OCI-LY7 (cell line): ENCODE data around the gene COL23A1. TPM values are rescaled to one million over a fixed set of nuclear protein-coding genes. Genes with fewer than 3 reads are reported as not detected.

ENCODE experiments used
- BruUV-seq: library from RNA; stranded (reverse); fragments of 400-500 nt; replicated peaks from 2 replicates; lab custom pipeline; 2021; lab: Mats Ljungman, UMichigan
- CTCF ChIA-PET: fragments of 300-600 bp; sonication (Branson Sonifier 250); formaldehyde crosslinking; loops from one replicate; lab custom pipeline; 2022; ENCODE audit warnings: antibody characterized with exemption; ENCODE audit not compliant: unreplicated experiment; lab: Charles Lee
- POLR2A ChIA-PET: fragments of 300-600 bp; sonication (Branson Sonifier 250); formaldehyde crosslinking; loops from one replicate; lab custom pipeline; 2022; ENCODE audit warnings: antibody characterized with exemption; lab: Charles Lee
- DNase-seq: peaks from one replicate; pipeline ENCODE4 v3.0.0-alpha.2; 2015; ENCODE audit warnings: low spot score
- H2AFZ ChIP-seq: fragments of 200-600 bp; sonication (generic), shearing (Covaris generic); 2 replicates; pipeline ENCODE4 v1.6.1; 2014; ENCODE audit warnings: mild to moderate bottlenecking, antibody characterized with exemption, low read length, moderate library complexity
- H3K27ac ChIP-seq: fragments of 200-600 bp; sonication (generic); 2 replicates; pipeline ENCODE4 v1.5.1; 2014; ENCODE audit warnings: mixed run types, low read depth, mild to moderate bottlenecking, moderate library complexity, low read length, inconsistent platforms; ENCODE audit not compliant: poor library complexity, severe bottlenecking
- H3K36me3 ChIP-seq: fragments of 200-600 bp; sonication (generic); 2 replicates; pipeline ENCODE4 v1.6.1; 2014; ENCODE audit warnings: mild to moderate bottlenecking, antibody characterized with exemption, low read length, moderate library complexity, mixed read lengths; ENCODE audit not compliant: insufficient read depth
- H3K4me1 ChIP-seq: fragments of 200-600 bp; sonication (generic); 2 replicates; pipeline ENCODE4 v1.5.1; 2014; ENCODE audit warnings: mild to moderate bottlenecking, low read length; ENCODE audit not compliant: insufficient read depth, poor library complexity, severe bottlenecking
- H3K4me2 ChIP-seq: fragments of 200-600 bp; sonication (generic); 2 replicates; pipeline ENCODE4 v1.6.1; 2014; ENCODE audit warnings: mild to moderate bottlenecking, low read length
- H3K4me3 ChIP-seq: fragments of 200-600 bp; sonication (generic); 2 replicates; pipeline ENCODE4 v1.5.1; 2014; ENCODE audit warnings: mild to moderate bottlenecking, low read depth, low read length; ENCODE audit not compliant: poor library complexity, severe bottlenecking
- H3K79me2 ChIP-seq: fragments of 200-600 bp; sonication (generic); 2 replicates; pipeline ENCODE4 v1.6.1; 2016; ENCODE audit warnings: low read depth, mild to moderate bottlenecking, low read length, moderate library complexity, mixed read lengths; ENCODE audit not compliant: insufficient read depth
- H3K9me2 ChIP-seq: fragments of 200-600 bp; sonication (generic); 2 replicates; pipeline ENCODE4 v1.6.1; 2016; ENCODE audit warnings: mild to moderate bottlenecking, low read length, mixed read lengths; ENCODE audit not compliant: insufficient read depth
- H3K9me3 ChIP-seq: fragments of 200-600 bp; sonication (generic); 2 replicates; pipeline ENCODE4 v1.6.1; 2014; ENCODE audit warnings: mild to moderate bottlenecking, mixed run types, low read length, mixed read lengths
- H4K20me1 ChIP-seq: fragments of 200-600 bp; sonication (generic); 2 replicates; pipeline ENCODE4 v1.6.1; 2014; ENCODE audit warnings: mild to moderate bottlenecking, antibody characterized with exemption, low read length, moderate library complexity, mixed read lengths; ENCODE audit not compliant: insufficient read depth
- EZH2phosphoT487 ChIP-seq: fragments of 200-600 bp; sonication (generic); IDR thresholded peaks from 2 replicates; pipeline ENCODE4 v1.6.1; 2018; ENCODE audit warnings: low read depth, borderline replicate concordance, mild to moderate bottlenecking, mixed run types, antibody characterized with exemption, low read length, moderate library complexity, mixed read lengths
- intact Hi-C: fragments of 100-400 bp; cut with micrococcal nuclease; formaldehyde crosslinking; loops from one replicate; pipeline ENCODE4 v1.10.0; 2022; ENCODE audit not compliant: unreplicated experiment
- total RNA-seq, 2 experiments: library from RNA; depleted of rRNA in 1 of 2; stranded (reverse); fragments of >200 nt in 1 of 2; shearing (Covaris generic) in 1 of 2; gene quantifications; 2 replicates each; pipeline ENCODE4 v1.2.3, GENCODE V29; 2014 to 2022
- TF ChIP-seq, protein P1 (sequence below): fragments of 200-600 bp; sonication (generic); conservative IDR thresholded peaks from 2 replicates; pipeline ENCODE4 v1.5.1; 2014; ENCODE audit warnings: mild to moderate bottlenecking, antibody characterized with exemption, low read length, moderate library complexity, mixed read lengths

COL23A1 gene
- total RNA-seq, 2 experiments from 2014 or later, result 0.53 TPM; not detected in 1

- H3K4me2 ChIP-seq, result no peak overlapping the region
- no peaks in the 10 kb centered on the region for H3K36me3 ChIP-seq
- no peaks in the 10 kb centered on the region for H3K79me2 ChIP-seq
- no peaks in the 10 kb centered on the region for H3K4me1 ChIP-seq
- no peak for DNase-seq
- no TSS peak for BruUV-seq
- H3K27ac ChIP-seq, result no peak overlapping the region
- ChIA-PET POLR2A (interaction anchor here (0.6 kb wide), 2 partner anchors 14 to 922 kb away, joined by 4 to 5 read pairs; no protein-coding TSS in a partner anchor), CTCF (no interaction called here)
- intact Hi-C loops, result no loop called here
- H2AFZ ChIP-seq, result no peak overlapping the region
- no peaks in the 10 kb centered on the region for H3K9me2 ChIP-seq
- TF ChIP-seq, protein P1, sequence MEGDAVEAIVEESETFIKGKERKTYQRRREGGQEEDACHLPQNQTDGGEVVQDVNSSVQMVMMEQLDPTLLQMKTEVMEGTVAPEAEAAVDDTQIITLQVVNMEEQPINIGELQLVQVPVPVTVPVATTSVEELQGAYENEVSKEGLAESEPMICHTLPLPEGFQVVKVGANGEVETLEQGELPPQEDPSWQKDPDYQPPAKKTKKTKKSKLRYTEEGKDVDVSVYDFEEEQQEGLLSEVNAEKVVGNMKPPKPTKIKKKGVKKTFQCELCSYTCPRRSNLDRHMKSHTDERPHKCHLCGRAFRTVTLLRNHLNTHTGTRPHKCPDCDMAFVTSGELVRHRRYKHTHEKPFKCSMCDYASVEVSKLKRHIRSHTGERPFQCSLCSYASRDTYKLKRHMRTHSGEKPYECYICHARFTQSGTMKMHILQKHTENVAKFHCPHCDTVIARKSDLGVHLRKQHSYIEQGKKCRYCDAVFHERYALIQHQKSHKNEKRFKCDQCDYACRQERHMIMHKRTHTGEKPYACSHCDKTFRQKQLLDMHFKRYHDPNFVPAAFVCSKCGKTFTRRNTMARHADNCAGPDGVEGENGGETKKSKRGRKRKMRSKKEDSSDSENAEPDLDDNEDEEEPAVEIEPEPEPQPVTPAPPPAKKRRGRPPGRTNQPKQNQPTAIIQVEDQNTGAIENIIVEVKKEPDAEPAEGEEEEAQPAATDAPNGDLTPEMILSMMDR, result no peak
- TF ChIP-seq EZH2phosphoT487, result no peak
- no peaks in the 10 kb centered on the region for H4K20me1 ChIP-seq
- H3K9me3 ChIP-seq, result no peaks in the 10 kb centered on the region
- no peak overlapping the region for H3K4me3 ChIP-seq
Observed at GRCh38 chr5:178519804-178520203, 70.4 kb downstream of the COL23A1 start.

DNA sequence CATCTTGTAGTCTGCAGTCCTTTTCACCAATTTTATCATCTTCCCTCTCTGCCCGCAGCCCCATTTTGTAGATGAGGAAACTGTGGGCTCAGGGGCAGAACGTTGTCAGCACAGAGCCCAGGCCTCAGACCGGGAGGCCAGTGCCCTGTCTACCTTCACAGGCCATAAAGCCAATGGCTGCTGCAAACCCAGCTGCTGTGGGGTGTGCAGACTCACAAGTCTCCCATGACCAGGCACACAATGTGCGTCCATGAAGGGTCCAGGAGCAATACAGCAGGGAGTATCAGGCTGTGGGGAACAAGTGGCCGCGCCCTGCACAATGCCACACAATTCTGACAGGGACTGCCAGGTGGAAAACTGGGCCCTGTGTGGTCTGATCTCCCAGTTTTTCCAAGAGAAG, 71.0 kb downstream of the COL23A1 start:
- DNase-seq, result no peak
- no peak overlapping the region for H2AFZ ChIP-seq
- no peaks in the 10 kb centered on the region for H3K9me3 ChIP-seq
- no peaks in the 10 kb centered on the region for H4K20me1 ChIP-seq
- H3K36me3 ChIP-seq, result no peaks in the 10 kb centered on the region
- H3K9me2 ChIP-seq, result no peaks in the 10 kb centered on the region
- ChIA-PET POLR2A (interaction anchor here (0.6 kb wide), 1 partner anchor 15 kb away, joined by 5 read pairs; no protein-coding TSS in a partner anchor), CTCF (no interaction called here)
- H3K79me2 ChIP-seq, result no peaks in the 10 kb centered on the region
- TF ChIP-seq, protein P1, result no peak
- no peak for TF ChIP-seq EZH2phosphoT487
- no TSS peak for BruUV-seq
- intact Hi-C loops, result no loop called here
- no peak overlapping the region for H3K4me2 ChIP-seq
- no peaks in the 10 kb centered on the region for H3K4me1 ChIP-seq
- no peak overlapping the region for H3K27ac ChIP-seq
- H3K4me3 ChIP-seq, result no peak overlapping the region

GRCh38 chr5:178516504-178517235, 73.5 kb downstream of the COL23A1 start:
- no peak for DNase-seq
- no peaks in the 10 kb centered on the region for H3K9me2 ChIP-seq
- no peak overlapping the region for H3K4me3 ChIP-seq
- intact Hi-C loops, result no loop called here
- no peak overlapping the region for H2AFZ ChIP-seq
- no peak overlapping the region for H3K27ac ChIP-seq
- H4K20me1 ChIP-seq, result no peaks in the 10 kb centered on the region
- ChIA-PET CTCF (no interaction called here), POLR2A (no interaction called here)
- BruUV-seq, result no TSS peak
- H3K4me1 ChIP-seq, result no peaks in the 10 kb centered on the region
- no peaks in the 10 kb centered on the region for H3K79me2 ChIP-seq
- no peak overlapping the region for H3K4me2 ChIP-seq
- H3K36me3 ChIP-seq, result no peaks in the 10 kb centered on the region
- TF ChIP-seq EZH2phosphoT487, result no peak
- TF ChIP-seq, protein P1, result no peak
- H3K9me3 ChIP-seq, result no peaks in the 10 kb centered on the region
